HG03095 (cell line): ENCODE data around the gene PCDHGA5.
"Not testable (repeated sequence)": the region's sequence is repeated elsewhere in the genome, so short reads cannot be mapped to it uniquely, and the experiment has no call there.

Experiments used
- ATAC-seq: cut with Tn5 transposase; IDR thresholded peaks from one replicate; pipeline ENCODE4 v1.9.1; 2021; ENCODE audit warnings: moderate library complexity; ENCODE audit not compliant: unreplicated experiment

PCDHGA5 gene

GRCh38 chr5:141363952-141364660, at the start of gene PCDHGA5:
Gene PCDHGA5, plus strand, starts transcription at chr5:141364162. Its CDS starts 169 bp downstream, at chr5:141364331.
- no peak for ATAC-seq

DNA sequence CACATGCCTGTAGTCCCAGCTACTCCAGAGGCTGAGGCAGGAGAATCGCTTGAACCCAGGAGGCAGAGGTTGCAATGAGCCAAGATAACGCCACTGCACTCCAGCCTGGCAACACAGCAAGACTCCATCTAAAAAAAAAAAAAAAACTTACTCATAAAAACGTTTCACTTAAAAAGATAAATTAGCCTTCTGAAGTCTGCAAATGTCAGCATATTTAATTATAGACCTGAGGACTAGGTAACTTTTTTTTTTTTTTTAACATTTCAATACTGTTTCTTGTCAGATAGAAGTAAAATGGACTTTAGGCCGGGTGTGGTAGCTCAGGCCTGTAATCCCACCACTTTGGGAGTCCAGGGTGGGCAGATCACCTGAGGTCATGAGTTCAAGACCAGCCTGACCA, 47.0 kb upstream of the PCDHGA5 start:
- ATAC-seq, result not testable (repeated sequence)

DNA sequence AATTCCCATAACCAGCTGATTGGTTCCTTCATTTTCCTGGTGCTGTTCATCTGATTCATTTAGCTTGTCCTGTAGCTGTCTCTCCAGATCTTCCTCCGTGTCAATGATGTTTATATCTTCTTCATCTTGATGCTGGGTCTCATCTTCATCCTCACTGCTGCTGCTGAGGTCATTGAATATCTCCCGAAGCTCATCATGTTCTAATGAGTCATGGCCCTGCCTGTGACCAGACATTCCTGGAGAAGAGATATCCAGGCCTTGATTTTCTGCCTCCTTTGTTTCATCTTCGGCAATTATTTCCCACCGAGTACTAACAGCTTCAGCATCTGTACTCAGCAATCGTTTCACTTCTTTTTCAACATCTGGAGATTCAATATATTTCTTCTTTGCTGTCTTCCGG, 44.8 kb upstream of the PCDHGA5 start:
- ATAC-seq, result no peak

DNA sequence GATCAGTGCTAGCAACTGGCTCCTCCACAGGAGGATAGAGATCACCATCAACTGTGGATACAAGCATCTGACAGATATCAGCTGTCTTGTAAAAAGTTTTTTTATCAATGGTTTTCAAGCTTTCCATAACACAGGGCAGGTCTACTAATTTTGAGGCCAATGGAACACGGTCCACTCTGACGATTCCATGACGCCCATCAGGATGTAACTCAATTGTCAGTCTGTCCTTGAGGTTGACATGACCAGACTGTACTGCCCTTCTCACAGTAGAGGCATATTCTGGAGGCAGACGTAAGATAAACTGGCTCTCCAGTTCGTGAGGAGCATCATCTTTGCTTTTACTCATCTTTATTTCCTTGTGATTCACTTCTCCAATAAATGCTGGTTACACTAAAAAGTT, 44.3 kb upstream of the PCDHGA5 start:
- ATAC-seq, result no peak

DNA sequence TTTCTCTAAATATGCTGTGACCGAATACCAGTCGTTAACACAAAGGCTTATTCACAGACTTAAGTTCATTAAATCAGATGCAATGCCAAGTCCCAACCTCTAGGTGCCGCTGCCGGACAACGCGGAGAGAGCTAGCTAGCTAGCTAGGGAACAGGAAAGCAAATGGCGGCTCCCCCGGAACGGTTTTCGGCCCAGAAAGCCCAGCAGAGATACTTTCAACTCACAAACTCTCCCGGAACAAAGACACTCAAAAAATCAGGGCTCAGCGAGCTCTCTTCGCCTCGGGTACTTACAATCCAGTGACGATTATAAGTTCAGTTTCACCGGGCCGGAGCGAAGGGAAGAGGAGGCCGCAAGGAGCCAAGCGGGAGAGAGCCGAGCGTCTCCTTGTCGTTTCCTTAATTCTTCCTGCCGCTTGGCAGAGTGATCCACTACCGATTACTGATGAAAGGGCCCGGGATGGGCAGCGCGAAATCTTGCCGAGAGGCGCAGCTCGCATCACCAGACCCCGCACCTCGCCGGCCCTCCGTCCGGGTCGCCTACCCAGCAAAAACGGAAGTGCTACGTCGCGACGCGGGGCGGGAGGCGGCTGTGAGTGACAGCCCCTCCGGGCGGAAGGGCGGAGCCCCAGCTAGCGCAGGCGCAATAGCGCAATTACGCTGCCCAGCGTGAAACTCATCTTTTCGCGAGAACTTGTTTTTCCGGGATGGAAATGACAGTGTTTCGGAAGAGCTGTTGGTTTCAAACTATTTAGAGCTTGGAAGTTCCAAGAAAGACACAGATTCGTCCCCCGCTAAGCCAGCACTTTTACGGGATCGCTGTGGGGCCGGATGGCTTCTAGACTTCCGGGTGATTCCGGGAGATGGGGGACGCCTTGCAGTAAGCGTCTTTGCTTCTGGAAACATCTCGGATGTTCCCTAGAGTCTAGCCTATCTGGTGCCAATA, 43.5 kb upstream of the PCDHGA5 start, which contains the start of gene TAF7:
TSS of gene TAF7 (minus strand) at position 560 of the 945 bp plus-strand sequence. CDS start 740 bp downstream, outside the sequence.
- ATAC-seq, result peak; percentile 89

DNA sequence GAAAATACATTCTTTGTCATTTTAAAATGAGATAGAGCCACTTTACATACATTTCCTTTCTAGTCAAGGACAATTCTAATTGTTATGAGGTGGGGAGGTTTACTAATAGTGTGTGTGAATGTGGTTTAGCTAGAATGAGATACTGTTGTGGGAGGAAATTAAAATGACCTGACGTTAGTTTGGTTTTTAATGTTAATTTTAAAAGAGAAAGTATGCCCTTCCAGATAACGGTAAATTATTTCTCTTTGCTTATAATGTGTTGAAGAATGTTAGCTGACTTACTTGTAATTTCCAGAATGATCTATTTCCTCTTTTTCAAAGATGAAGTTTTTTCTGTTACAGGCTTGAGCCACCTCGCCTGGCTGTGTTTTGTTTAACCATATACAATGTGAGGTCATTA, 41.7 kb upstream of the PCDHGA5 start:
- ATAC-seq, result no peak

- ATAC-seq, result peak; percentile 81
Measured at GRCh38 chr5:141326088-141326854, 37.7 kb upstream of the PCDHGA5 start.

DNA sequence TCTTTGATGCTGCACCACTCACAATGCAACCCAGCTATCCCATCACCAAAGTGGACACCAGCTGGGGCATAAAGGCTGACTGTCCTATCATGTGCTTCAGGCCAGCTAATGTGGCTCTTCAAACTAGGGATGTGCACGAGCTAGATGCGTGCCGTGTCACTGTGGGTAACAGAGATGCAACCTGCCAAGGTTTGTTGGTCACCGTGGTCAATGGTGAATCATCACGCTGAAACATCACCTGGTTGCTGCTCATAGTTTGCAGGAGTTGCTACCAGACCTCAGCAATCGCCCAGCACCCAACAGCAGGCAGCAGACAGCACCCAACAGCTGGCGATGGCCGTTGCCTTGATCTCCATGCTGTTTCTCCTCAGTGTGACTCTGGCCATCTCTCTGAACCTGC, 35.7 kb upstream of the PCDHGA5 start:
- no peak for ATAC-seq

GRCh38 chr5:141330299-141331080, 33.5 kb upstream of the PCDHGA5 start, which contains the start of gene PCDHGA1:
Gene PCDHGA1, plus strand, starts transcription at chr5:141330514.
- peak; percentile 41 for ATAC-seq

DNA sequence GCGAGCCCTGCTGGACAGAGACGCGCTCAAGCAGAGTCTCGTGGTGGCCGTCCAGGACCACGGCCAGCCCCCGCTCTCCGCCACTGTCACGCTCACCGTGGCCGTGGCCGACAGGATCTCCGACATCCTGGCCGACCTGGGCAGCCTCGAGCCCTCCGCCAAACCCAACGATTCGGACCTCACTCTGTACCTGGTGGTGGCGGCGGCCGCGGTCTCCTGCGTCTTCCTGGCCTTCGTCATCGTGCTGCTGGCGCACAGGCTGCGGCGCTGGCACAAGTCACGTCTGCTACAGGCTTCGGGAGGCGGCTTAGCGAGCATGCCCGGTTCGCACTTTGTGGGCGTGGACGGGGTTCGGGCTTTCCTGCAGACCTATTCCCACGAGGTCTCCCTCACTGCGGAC, 31.4 kb upstream of the PCDHGA5 start:
- ATAC-seq, result not testable (repeated sequence)

GRCh38 chr5:141338538-141339306, 25.2 kb upstream of the PCDHGA5 start, which contains the start of gene PCDHGA2:
Gene PCDHGA2, plus strand, starts transcription at chr5:141338760.
- no peak for ATAC-seq

GRCh38 chr5:141340781-141341354, 23.1 kb upstream of the PCDHGA5 start:
- ATAC-seq, result not testable (repeated sequence)

DNA sequence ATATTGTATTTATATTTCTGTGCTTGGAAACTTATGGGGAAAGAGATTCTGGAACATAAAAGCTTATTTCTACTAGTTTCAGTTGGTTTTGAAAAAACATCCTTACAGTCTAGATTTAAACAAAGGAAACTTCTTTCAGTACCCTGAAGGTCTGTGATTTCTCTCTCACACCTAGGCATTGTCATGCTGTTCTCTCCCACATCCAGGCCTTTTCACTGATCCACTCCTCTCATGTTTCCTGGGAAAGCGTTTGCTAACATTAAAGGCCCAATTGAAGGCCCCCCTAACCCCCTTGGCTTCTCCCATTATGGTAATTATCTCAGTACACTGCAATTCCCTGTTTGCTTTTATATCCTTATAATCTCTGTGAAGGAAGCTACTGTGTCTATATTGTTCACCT, 21.2 kb upstream of the PCDHGA5 start:
- no peak for ATAC-seq

GRCh38 chr5:141343242-141343952, 20.6 kb upstream of the PCDHGA5 start, which contains the start of gene PCDHGA3:
Gene PCDHGA3, plus strand, starts transcription at chr5:141343829. Its CDS starts 205 bp downstream, at chr5:141344034.
- no peak for ATAC-seq

DNA sequence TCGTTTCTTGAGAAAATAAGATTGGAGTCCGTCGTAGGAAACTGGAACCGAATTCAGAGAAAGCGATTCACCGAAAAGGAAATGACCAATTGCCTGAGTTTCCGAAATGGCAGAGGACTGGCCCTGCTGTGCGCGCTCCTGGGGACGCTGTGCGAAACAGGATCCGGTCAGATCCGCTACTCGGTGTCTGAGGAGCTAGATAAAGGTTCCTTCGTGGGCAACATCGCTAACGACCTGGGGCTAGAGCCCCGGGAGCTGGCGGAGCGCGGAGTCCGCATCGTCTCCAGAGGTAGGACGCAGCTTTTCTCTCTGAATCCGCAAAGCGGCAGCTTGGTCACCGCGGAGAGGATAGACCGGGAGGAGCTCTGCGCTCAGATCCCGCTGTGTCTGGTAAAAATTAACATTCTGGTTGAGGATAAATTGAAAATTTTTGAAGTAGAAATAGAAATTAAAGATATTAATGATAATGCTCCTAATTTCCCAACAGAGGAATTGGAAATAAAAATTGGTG, 20.0 kb upstream of the PCDHGA5 start:
- no peak for ATAC-seq

GRCh38 chr5:141345327-141345726, 18.6 kb upstream of the PCDHGA5 start:
- no peak for ATAC-seq

GRCh38 chr5:141346017-141346416, 17.9 kb upstream of the PCDHGA5 start:
- not testable (repeated sequence) for ATAC-seq
